K562 (cell line): ENCODE results near the gene AMDHD2. TPM values are rescaled to one million over a fixed set of nuclear protein-coding genes. Genes with fewer than 3 reads are reported as not detected.

Experiments used
- CHCHD3 ChIP-seq: fragments of 250-450 bp; sonication (Bioruptor Pico); IDR thresholded peaks from 2 replicates; pipeline ENCODE4 v2.1.2; 2022; ENCODE audit warnings: mild to moderate bottlenecking
- CXXC5 ChIP-seq: fragments of 250-450 bp; sonication (Bioruptor Pico); IDR thresholded peaks from 2 replicates; pipeline ENCODE4 v1.8.0; 2022; ENCODE audit warnings: inconsistent platforms, mild to moderate bottlenecking, moderate library complexity
- DACH1 ChIP-seq: fragments of 450-650 bp; IDR thresholded peaks from 2 replicates; pipeline ENCODE4 v1.6.1; 2018; ENCODE audit not compliant: partially characterized antibody
- EP400 ChIP-seq: fragments of 450-650 bp; IDR thresholded peaks from 2 replicates; pipeline ENCODE4 v1.6.1; 2017; ENCODE audit warnings: antibody characterized with exemption, mild to moderate bottlenecking, moderate library complexity
- EWSR1 ChIP-seq: fragments of 450-650 bp; IDR thresholded peaks from 2 replicates; pipeline ENCODE4 v1.6.1; 2018; ENCODE audit warnings: borderline replicate concordance, mild to moderate bottlenecking, low read depth, moderate library complexity; ENCODE audit not compliant: partially characterized antibody
- MBD2 ChIP-seq: sonication (generic); IDR thresholded peaks from 2 replicates; pipeline ENCODE4 v1.6.1; 2016; ENCODE audit warnings: low read depth, borderline replicate concordance
- MTA1 ChIP-seq: fragments of 450-650 bp; IDR thresholded peaks from 2 replicates; pipeline ENCODE4 v1.6.1; 2017; ENCODE audit warnings: borderline replicate concordance
- MYNN ChIP-seq, 2 experiments: sonication (generic); formaldehyde crosslinking in 1 of 2; IDR thresholded peaks; 2 replicates each; pipeline versions ENCODE4 v1.5.0 to v1.6.1; 2016 to 2020; ENCODE audit warnings: antibody characterized with exemption in 1 of 2, missing genetic modification reagents in 1 of 2
- RBM14 ChIP-seq: fragments of 200-400 bp; formaldehyde crosslinking; IDR thresholded peaks from 2 replicates; pipeline ENCODE4 v1.6.1; 2018; ENCODE audit warnings: low read depth, mild to moderate bottlenecking, low read length, moderate library complexity, borderline replicate concordance; ENCODE audit not compliant: insufficient read depth
- RFX7 ChIP-seq: fragments of 250-450 bp; sonication (Bioruptor Pico); IDR thresholded peaks from 2 replicates; pipeline ENCODE4 v1.5.1; 2021; ENCODE audit warnings: mild to moderate bottlenecking
- SPI1 ChIP-seq: IDR thresholded peaks from 2 replicates; pipeline ENCODE4 v1.6.1; 2011; ENCODE audit warnings: low read depth, low read length, control low read depth, borderline replicate concordance
- SRF ChIP-seq, 2 experiments: fragments of 250-450, 450-650 bp in 1 of 2; sonication (Bioruptor Pico) in 1 of 2; sonication (generic) in 1 of 2; formaldehyde crosslinking; IDR thresholded peaks; 2 replicates each; pipeline versions ENCODE4 v1.5.0 to v1.5.1; 2020 to 2022; ENCODE audit warnings: mild to moderate bottlenecking in 1 of 2, missing genetic modification reagents in 1 of 2
- ZBTB17 ChIP-seq: fragments of 450-650 bp; formaldehyde crosslinking; IDR thresholded peaks from 2 replicates; pipeline ENCODE4 v1.4.0; 2020; ENCODE audit warnings: mild to moderate bottlenecking
- ZKSCAN8 ChIP-seq: fragments of 200-800 bp; sonication (Bioruptor generic); IDR thresholded peaks from 2 replicates; pipeline ENCODE4 v1.6.1; 2016; ENCODE audit warnings: missing genetic modification characterization, missing compliant biosample characterization
- ZNF311 ChIP-seq: fragments of 250-450 bp; sonication (Bioruptor Pico); IDR thresholded peaks from 2 replicates; pipeline ENCODE4 v1.4.0; 2020; ENCODE audit warnings: mild to moderate bottlenecking, moderate library complexity
- polyA plus RNA-seq, 8 experiments: library from polyadenylated mRNA; depleted of rRNA in 4 of 8; stranded (reverse) in 5 of 8; unstranded in 3 of 8; fragments of >200 nt; fragmentation: Nextera tagmentation in 2 of 8; fragmentation: Illumina TruSeq in 1 of 8; extraction: Ambion mirVana in 2 of 8; extraction: Trizol in 1 of 8; gene quantifications; 2 replicates each; pipeline versions ENCODE4 v1.2.1 to v1.2.3, GENCODE V29; 2011 to 2014; ENCODE audit warnings: inconsistent platforms in 1 of 8, missing spikeins in 1 of 8
- total RNA-seq, 7 experiments: library from RNA; depleted of rRNA in 6 of 7; stranded (reverse); fragments of >200 nt in 6 of 7; fragmentation: Illumina TruSeq in 2 of 7; extraction: Trizol in 2 of 7; gene quantifications; 2 replicates each; pipeline versions ENCODE4 v1.2.1 to v1.2.3, GENCODE V29; 2011 to 2021; ENCODE audit warnings: low replicate concordance in 1 of 7
- TF ChIP-seq, protein P1 (sequence below): fragments of 250-450 bp; sonication (Bioruptor Pico); IDR thresholded peaks from 2 replicates; pipeline ENCODE4 v1.5.0; 2020; ENCODE audit warnings: mild to moderate bottlenecking
- TF ChIP-seq, protein P2 (sequence below): fragments of 450-650 bp; formaldehyde crosslinking; conservative IDR thresholded peaks from 2 replicates; pipeline ENCODE4 v1.4.0; 2022; ENCODE audit warnings: mild to moderate bottlenecking, missing genetic modification characterization
- TF ChIP-seq, protein P3 (sequence below): sonication (generic); formaldehyde crosslinking; IDR thresholded peaks from 2 replicates; pipeline ENCODE4 v1.8.0; 2022; ENCODE audit warnings: mild to moderate bottlenecking, missing genetic modification reagents, borderline replicate concordance
- TF ChIP-seq, protein P4 (sequence below): fragments of 250-450 bp; sonication (Bioruptor Pico); IDR thresholded peaks from 2 replicates; pipeline ENCODE4 v1.4.0; 2020; ENCODE audit warnings: mild to moderate bottlenecking
- TF ChIP-seq, protein P5 (sequence below): sonication (generic); formaldehyde crosslinking; IDR thresholded peaks from 2 replicates; pipeline ENCODE4 v1.8.1; 2023; ENCODE audit warnings: mild to moderate bottlenecking, missing genetic modification reagents

AMDHD2 gene
- total and polyA plus RNA-seq, 9 of the 15 experiments (the other 6 are each of a cell fraction or from before 2014, with no cell fraction given): 0.38 to 56.9 (median 18.3) TPM; not detected in 1

DNA sequence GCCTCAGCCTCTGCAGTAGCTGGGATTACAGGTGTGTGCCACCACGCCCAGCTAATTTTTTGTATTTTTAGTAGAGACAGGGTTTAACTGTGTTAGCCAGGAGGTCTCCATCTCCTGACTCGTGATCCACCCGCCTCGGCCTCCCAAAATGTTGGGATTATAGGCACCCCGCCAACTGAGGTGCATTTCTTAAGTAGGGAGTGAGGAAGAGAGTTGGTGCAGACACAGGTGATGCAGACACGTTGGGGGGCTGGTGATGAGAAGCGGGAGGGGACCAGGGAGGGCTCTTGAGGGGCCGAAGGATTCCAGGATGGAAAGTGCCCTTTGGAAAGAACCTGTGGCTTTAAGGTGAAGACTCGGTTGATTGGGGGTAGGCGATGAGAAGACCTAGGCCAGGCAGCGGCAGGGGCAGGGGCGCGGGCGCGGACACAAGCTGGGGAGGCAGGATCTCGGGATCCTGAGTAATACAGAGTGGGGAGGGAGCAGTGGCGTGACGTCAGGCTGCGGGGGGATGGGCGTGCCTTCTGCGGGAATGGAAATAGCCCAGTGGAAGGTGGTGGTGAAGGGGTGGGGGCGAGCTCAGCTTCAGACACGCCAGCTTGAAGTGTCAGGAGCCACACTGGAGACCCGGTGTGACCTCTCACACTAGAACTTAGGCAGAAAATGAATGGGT is 8.9 kb upstream of the AMDHD2 start (continued):
- TF ChIP-seq EP400 (no peak), EWSR1 (no peak), ZNF311 (CRISPR knock-in tag) (no peak), CHCHD3 (no peak), ZBTB17 (CRISPR knock-in tag) (no peak), RBM14 (no peak), MBD2 (no peak), SRF (CRISPR knock-in tag; IDR thresholded peaks at IDR 0.05) (0 out of 4 replicates have a peak, but pooled peaks of 1 of the 2 experiments have one; percentile 14), ZKSCAN8 (no peak), DACH1 (no peak), MTA1 (no peak), CXXC5 (no peak), MYNN (IDR thresholded peaks at IDR 0.05) (no peak), MYNN (CRISPR knock-in tag; IDR thresholded peaks at IDR 0.05) (no peak), RFX7 (CRISPR knock-in tag) (no peak), SPI1 (no peak)
- TF ChIP-seq, protein P1, sequence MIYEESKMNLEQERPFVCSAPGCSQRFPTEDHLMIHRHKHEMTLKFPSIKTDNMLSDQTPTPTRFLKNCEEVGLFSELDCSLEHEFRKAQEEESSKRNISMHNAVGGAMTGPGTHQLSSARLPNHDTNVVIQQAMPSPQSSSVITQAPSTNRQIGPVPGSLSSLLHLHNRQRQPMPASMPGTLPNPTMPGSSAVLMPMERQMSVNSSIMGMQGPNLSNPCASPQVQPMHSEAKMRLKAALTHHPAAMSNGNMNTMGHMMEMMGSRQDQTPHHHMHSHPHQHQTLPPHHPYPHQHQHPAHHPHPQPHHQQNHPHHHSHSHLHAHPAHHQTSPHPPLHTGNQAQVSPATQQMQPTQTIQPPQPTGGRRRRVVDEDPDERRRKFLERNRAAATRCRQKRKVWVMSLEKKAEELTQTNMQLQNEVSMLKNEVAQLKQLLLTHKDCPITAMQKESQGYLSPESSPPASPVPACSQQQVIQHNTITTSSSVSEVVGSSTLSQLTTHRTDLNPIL (CRISPR knock-in tag): no peak
- TF ChIP-seq, protein P2, sequence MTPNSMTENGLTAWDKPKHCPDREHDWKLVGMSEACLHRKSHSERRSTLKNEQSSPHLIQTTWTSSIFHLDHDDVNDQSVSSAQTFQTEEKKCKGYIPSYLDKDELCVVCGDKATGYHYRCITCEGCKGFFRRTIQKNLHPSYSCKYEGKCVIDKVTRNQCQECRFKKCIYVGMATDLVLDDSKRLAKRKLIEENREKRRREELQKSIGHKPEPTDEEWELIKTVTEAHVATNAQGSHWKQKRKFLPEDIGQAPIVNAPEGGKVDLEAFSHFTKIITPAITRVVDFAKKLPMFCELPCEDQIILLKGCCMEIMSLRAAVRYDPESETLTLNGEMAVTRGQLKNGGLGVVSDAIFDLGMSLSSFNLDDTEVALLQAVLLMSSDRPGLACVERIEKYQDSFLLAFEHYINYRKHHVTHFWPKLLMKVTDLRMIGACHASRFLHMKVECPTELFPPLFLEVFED (CRISPR knock-in tag): no peak
- TF ChIP-seq, protein P3, sequence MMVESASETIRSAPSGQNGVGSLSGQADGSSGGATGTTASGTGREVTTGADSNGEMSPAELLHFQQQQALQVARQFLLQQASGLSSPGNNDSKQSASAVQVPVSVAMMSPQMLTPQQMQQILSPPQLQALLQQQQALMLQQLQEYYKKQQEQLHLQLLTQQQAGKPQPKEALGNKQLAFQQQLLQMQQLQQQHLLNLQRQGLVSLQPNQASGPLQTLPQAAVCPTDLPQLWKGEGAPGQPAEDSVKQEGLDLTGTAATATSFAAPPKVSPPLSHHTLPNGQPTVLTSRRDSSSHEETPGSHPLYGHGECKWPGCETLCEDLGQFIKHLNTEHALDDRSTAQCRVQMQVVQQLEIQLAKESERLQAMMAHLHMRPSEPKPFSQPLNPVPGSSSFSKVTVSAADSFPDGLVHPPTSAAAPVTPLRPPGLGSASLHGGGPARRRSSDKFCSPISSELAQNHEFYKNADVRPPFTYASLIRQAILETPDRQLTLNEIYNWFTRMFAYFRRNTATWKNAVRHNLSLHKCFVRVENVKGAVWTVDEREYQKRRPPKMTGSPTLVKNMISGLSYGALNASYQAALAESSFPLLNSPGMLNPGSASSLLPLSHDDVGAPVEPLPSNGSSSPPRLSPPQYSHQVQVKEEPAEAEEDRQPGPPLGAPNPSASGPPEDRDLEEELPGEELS: no peak
- TF ChIP-seq, protein P4, sequence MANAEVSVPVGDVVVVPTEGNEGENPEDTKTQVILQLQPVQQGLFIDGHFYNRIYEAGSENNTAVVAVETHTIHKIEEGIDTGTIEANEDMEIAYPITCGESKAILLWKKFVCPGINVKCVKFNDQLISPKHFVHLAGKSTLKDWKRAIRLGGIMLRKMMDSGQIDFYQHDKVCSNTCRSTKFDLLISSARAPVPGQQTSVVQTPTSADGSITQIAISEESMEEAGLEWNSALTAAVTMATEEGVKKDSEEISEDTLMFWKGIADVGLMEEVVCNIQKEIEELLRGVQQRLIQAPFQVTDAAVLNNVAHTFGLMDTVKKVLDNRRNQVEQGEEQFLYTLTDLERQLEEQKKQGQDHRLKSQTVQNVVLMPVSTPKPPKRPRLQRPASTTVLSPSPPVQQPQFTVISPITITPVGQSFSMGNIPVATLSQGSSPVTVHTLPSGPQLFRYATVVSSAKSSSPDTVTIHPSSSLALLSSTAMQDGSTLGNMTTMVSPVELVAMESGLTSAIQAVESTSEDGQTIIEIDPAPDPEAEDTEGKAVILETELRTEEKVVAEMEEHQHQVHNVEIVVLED (CRISPR knock-in tag): no peak
- TF ChIP-seq, protein P5, sequence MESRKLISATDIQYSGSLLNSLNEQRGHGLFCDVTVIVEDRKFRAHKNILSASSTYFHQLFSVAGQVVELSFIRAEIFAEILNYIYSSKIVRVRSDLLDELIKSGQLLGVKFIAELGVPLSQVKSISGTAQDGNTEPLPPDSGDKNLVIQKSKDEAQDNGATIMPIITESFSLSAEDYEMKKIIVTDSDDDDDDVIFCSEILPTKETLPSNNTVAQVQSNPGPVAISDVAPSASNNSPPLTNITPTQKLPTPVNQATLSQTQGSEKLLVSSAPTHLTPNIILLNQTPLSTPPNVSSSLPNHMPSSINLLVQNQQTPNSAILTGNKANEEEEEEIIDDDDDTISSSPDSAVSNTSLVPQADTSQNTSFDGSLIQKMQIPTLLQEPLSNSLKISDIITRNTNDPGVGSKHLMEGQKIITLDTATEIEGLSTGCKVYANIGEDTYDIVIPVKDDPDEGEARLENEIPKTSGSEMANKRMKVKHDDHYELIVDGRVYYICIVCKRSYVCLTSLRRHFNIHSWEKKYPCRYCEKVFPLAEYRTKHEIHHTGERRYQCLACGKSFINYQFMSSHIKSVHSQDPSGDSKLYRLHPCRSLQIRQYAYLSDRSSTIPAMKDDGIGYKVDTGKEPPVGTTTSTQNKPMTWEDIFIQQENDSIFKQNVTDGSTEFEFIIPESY (CRISPR knock-in tag): no peak
